GM12801 (cell line): ENCODE measurements around the gene CARD14.

ENCODE experiments used
- TF ChIP-seq, protein P1 (sequence below): IDR thresholded peaks from one replicate; pipeline ENCODE4 v1.5.1; 2011; ENCODE audit warnings: control low read depth; ENCODE audit not compliant: insufficient read length; ENCODE audit errors: extremely low read depth

Gene CARD14

DNA sequence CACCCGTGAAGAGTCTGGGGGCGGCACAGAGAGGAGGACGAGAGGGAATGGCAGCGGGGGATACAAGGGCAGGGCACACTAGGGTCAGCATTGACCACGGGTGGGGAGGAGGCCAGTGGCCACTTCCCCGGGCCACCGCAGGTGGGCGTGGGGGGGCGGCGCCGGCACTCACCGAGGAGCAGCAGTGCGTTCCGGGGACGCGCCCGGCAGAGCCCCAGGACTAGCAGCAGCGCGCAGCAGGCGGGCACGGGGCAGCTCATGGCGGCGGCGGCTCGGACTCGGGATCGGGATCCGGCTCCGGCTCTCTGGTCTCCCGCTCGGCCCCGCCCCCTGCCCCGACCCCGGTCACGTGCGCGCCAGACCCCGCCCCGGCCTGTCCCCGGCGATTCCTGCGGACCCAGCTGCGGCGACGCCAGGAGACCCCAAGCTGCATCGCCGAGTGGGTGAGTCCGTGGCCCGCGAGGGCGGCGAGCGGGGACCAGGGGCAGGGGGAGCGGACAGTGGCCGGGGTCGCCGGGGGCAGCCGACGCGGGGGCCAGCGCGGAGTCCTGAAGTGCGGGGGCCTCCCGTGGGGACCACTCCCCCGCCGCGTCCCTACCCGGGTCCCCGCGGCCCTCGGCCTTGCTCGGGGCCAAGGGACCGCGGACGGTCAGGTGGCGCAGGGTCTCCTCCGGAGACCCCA lies 50.4 kb downstream of the CARD14 start, which contains the start of the genes SGSH and SLC26A11:
Gene SGSH, minus strand, starts transcription at position 280 of the 682 bp plus-strand sequence. Its CDS starts 20 bp downstream, at position 260.
Gene SLC26A11, plus strand, starts transcription at position 374 of the 682 bp plus-strand sequence. CDS start 1,134 bp downstream, outside the sequence.
- TF ChIP-seq, protein P1, sequence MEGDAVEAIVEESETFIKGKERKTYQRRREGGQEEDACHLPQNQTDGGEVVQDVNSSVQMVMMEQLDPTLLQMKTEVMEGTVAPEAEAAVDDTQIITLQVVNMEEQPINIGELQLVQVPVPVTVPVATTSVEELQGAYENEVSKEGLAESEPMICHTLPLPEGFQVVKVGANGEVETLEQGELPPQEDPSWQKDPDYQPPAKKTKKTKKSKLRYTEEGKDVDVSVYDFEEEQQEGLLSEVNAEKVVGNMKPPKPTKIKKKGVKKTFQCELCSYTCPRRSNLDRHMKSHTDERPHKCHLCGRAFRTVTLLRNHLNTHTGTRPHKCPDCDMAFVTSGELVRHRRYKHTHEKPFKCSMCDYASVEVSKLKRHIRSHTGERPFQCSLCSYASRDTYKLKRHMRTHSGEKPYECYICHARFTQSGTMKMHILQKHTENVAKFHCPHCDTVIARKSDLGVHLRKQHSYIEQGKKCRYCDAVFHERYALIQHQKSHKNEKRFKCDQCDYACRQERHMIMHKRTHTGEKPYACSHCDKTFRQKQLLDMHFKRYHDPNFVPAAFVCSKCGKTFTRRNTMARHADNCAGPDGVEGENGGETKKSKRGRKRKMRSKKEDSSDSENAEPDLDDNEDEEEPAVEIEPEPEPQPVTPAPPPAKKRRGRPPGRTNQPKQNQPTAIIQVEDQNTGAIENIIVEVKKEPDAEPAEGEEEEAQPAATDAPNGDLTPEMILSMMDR, result no peak

DNA sequence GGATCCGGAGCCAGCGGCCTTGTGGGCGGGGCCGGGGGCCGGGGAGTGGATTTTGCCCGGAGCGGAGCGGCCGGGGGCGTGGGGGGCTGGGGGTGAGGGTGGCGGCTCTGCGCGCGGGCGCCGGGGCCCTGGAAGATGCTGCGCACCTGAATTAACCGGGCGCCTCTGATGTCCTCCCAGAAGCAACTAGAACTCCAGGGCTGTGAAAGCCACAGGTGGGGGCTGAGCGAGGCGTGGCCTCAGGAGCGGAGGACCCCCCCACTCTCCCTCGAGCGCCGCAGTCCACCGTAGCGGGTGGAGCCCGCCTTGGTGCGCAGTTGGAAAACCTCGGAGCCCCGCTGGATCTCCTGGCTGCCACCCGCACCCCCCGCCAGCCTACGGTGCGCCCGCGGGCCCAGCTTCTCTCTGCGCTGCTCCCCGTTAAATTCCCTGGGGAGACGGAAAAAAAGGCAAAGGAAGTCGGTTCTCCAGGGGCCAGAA lies 50.9 kb downstream of the CARD14 start:
- TF ChIP-seq, protein P1, result no peak

DNA sequence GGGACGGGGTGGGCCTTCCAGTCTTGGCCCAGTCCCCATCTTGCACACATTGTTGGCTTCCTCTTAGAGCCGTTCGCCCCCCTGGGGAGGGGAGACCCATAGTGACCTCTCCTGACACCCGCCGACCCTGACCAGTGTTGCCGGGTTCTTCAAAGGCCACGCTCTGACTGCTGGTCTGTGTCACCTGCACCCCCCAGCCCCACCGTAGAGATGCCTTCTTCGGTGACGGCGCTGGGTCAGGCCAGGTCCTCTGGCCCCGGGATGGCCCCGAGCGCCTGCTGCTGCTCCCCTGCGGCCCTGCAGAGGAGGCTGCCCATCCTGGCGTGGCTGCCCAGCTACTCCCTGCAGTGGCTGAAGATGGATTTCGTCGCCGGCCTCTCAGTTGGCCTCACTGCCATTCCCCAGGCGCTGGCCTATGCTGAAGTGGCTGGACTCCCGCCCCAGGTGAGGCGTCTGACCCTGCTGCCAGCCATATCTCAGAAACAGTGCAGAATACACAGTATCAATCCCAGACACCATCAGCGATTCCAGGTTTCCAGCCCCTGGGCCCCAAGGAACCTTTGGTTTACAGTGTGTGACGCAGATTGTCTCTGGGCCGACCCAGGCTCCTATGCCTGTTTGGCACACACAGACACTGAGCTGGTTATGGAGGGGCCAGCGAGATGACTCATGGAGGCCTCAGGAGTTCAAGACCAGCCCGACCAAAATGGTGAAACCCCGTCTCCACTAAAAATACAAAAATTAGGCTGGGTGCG lies 51.7 kb downstream of the CARD14 start:
- TF ChIP-seq, protein P1, result no peak

DNA sequence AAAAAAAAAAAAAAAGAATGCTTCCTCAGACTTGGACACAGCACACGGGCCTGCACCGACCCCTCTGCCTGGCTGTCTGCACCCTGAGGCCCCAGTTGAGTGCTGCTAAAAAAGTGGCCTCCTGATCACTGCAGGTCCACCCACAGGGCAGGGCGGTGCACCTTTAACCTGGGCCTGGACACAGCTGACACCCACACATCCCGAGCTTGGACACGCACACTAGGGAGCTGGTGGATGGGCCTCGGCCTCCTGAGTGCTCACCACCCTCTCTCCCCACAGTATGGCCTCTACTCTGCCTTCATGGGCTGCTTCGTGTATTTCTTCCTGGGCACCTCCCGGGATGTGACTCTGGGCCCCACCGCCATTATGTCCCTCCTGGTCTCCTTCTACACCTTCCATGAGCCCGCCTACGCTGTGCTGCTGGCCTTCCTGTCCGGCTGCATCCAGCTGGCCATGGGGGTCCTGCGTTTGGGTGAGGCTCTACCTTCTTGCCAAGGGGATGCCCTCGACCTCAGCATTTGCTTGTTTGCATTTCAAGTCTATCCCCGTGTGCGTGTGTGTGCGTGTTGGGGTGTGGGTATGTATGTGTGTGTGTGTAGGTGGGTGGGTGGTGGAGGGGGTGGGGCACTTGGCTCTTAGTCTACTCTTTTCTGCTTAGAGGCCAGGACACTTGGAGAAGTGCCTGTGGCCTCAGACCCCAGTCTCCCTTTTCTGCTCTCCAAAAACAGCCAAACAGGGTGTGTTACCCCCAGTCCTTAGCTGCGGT lies 52.7 kb downstream of the CARD14 start:
- TF ChIP-seq, protein P1, result no peak

DNA sequence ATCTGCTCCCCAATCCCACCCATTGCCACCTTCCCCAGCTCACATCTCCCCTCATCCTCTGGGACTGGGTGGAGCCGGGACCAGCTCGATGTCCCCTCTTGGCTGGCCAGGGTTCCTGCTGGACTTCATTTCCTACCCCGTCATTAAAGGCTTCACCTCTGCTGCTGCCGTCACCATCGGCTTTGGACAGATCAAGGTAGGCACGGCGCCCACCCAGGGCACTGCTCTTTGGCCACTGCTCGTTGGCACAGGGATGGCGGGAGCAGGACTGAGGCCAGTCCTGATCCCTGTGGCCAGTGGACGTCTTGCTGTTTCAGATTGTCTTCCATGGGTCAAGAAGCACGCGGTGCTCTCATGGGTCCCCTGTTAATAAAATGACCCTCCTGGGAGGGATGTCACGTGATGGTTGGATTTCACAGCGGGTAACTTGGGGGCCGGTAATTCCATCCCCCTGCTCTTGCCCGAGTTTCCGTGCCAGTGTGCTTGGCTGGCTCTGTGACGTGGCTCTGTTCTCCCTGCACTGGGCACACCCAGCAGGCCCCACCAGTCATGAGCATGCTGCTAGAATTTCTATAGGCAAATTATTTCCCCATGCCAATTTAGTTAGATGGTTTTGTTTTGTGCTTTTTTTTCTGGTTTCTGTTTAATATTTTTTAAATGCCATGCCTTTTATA lies 53.4 kb downstream of the CARD14 start:
- TF ChIP-seq, protein P1, result no peak

DNA sequence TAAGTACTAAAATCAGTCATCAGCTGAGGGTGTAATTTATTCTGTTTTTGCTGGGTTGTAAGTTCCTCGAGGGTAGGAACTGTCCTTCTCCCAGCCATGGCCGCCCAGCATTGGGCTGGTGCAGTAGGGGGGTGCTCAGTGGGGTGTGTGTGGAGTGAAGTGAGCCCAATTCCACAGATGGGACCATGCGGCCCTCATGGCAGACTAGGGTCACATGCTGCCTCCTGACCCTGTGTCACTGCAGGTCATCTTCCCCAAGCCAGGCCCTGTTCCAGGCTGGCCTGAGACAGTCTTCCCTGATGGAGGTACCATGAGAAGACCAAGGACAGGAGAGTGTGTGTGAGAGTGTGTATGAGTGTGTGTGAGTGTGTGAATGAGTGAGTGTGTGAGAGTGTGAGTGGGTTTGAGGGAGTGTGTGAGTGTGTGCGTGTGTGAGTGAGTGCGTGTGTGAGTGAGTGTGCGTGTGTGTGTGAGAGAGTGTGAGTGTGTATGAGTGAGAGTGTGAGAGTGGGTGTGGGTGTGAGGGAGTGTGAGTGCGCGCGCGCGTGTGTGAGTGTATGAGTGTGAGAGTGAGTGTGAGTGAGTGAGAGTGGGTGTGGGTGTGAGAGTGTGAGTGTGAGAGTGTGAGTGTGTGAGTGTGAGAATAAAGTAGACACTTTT lies 54.1 kb downstream of the CARD14 start:
- TF ChIP-seq, protein P1, result no peak
